Skeletal muscle cell (primary cell): ENCODE data around the gene KLF6.
"Not testable (repeated sequence)": the region's sequence is repeated elsewhere in the genome, so short reads cannot be mapped to it uniquely, and the experiment has no call there.

Experiments used
- DNase-seq: peaks from one replicate; pipeline ENCODE4 v3.0.0-alpha.2; 2010; ENCODE audit warnings: low read depth
- H3K4me3 ChIP-seq: 2 replicates; pipeline ENCODE4 v1.5.1; 2011; ENCODE audit warnings: low read depth, mild to moderate bottlenecking, control low read depth, low read length, moderate library complexity

The KLF6 gene

GRCh38 chr10:3746634-3747033 is 38.4 kb downstream of the KLF6 start:
- no peak overlapping the region for H3K4me3 ChIP-seq
- DNase-seq, result no peak

GRCh38 chr10:3745521-3745920 is 39.5 kb downstream of the KLF6 start:
- no peak for DNase-seq
- no peak overlapping the region for H3K4me3 ChIP-seq

- no peak for DNase-seq
- no peak overlapping the region for H3K4me3 ChIP-seq
Observed at GRCh38 chr10:3741688-3742461, 43.1 kb downstream of the KLF6 start.

GRCh38 chr10:3740157-3740871 is 44.7 kb downstream of the KLF6 start:
- no peak overlapping the region for H3K4me3 ChIP-seq

GRCh38 chr10:3738855-3739350 is 46.1 kb downstream of the KLF6 start:
- DNase-seq, result no peak
- H3K4me3 ChIP-seq, result no peak overlapping the region

More at GRCh38 chr10:3740157-3740871, 44.7 kb downstream of the KLF6 start:
- DNase-seq, result no peak

- DNase-seq, result no peak
Observed at GRCh38 chr10:3737864-3738263, 47.1 kb downstream of the KLF6 start.

GRCh38 chr10:3735175-3735574 is 49.8 kb downstream of the KLF6 start:
- DNase-seq, result no peak
- H3K4me3 ChIP-seq, result no peak overlapping the region

More at GRCh38 chr10:3737864-3738263, 47.1 kb downstream of the KLF6 start:
- no peak overlapping the region for H3K4me3 ChIP-seq

- no peak for DNase-seq
- H3K4me3 ChIP-seq, result no peak overlapping the region
Observed at GRCh38 chr10:3734111-3734510, 50.9 kb downstream of the KLF6 start.

GRCh38 chr10:3732183-3732582 is 52.8 kb downstream of the KLF6 start:
- not testable (repeated sequence) for H3K4me3 ChIP-seq, DNase-seq

GRCh38 chr10:3729397-3729976 is 55.5 kb downstream of the KLF6 start:
- no peak for DNase-seq
- H3K4me3 ChIP-seq, result no peak overlapping the region

- H3K4me3 ChIP-seq, result no peak overlapping the region
- no peak for DNase-seq
Observed at GRCh38 chr10:3728563-3728962, 56.4 kb downstream of the KLF6 start.

GRCh38 chr10:3727268-3727667 is 57.7 kb downstream of the KLF6 start:
- no peak overlapping the region for H3K4me3 ChIP-seq
- DNase-seq, result no peak
